Measurements from ENCODE around the gene MMP11. TPM values are rescaled to one million over a fixed set of nuclear protein-coding genes. Genes with fewer than 3 reads are reported as not detected.

MMP11 gene
- polyA plus RNA-seq, 3 donors: not detected

DNA sequence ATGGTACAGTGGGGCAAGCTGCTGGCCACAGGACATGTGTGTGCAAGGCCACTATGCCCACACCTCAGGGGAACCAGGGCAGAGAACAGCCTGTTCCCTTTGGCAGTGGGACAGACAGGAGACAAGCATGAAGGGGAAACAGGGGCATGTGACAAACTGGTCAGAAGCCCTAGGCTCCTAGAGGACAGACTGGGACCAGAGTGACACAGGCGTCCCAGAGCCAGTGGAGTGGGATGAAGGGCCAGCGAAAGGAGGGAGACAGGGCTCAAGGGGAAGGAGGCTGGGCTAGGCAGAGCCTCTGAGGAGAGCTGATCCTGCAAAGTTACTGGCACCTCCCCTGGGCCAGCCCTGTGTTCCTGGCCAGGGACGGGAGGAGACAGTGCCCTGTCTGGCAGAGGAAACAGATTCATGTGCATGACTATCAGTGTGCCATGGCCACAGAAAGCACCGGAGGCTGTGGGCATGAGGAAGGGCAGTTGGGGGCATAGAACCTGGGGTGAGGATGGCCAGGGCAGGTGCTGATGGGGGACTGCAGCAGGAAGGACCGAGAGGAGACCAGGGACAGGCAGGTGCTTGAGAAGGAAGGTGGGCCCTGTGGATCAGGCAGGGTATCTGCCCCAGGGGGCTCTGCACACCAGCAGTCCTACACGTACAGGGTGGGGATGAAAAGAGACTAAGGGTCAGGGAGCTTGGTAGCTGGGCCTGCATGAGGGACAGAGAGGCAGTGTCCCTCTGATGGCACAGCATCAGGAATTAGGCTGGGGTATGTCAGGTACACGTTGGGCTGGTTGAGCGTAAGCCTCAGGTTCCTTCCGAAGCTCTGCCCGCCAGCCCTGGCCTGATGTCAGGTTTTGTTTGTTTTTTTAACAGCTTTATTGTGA, 56.4 kb downstream of the MMP11 start:
- H3K4me1 ChIP-seq (ENCODE audit: control insufficient read depth in 1 of 2, insufficient read depth in 2 of 2, low read length in 2 of 2): no peaks in the 10 kb centered on the region
- no peak overlapping the region for H3K4me3 ChIP-seq (replicated peaks in 1 of 3; ENCODE audit: low read depth in 2 of 3, low read length in 3 of 3)
- intact Hi-C loops (cut with micrococcal nuclease): no loop called here
- H3K27me3 Mint-ChIP-seq (ENCODE audit: low read depth in 3 of 3): peaks cover 0 to 4% (median 0%) of the 10 kb centered on the region in 3 donors
- H3K36me3 Mint-ChIP-seq: peaks cover 67 to 99% of the 10 kb centered on the region in 2 donors
- H3K9ac ChIP-seq (ENCODE audit: insufficient read depth, low read length, poor library complexity, severe bottlenecking): no peak overlapping the region
- H3K4me1 Mint-ChIP-seq: no peaks in the 10 kb centered on the region
- no peak for TF ChIP-seq CTCF (IDR thresholded peaks at IDR 0.05)
- H3K4me2 ChIP-seq (replicated peaks; ENCODE audit: extremely low read depth, low read length, poor library complexity, severe bottlenecking): no peak overlapping the region
- 96% methylated on average over 6 of the region's 10 CpGs for WGBS (ENCODE audit: insufficient coverage)
- H3K79me2 ChIP-seq (ENCODE audit: insufficient read depth, low read length): no peaks in the 10 kb centered on the region
- H3K9me3 ChIP-seq (replicated peaks in 1 of 2; ENCODE audit: control insufficient read depth in 1 of 2, insufficient read depth in 1 of 2, low read length in 2 of 2): no peaks in the 10 kb centered on the region
- DNase-seq: no peak
- H3K36me3 ChIP-seq (replicated peaks in 1 of 2; ENCODE audit: control insufficient read depth in 1 of 2, insufficient read depth in 2 of 2, low read length in 2 of 2): peaks cover 77 to 98% of the 10 kb centered on the region in 2 donors
- peaks cover 30% of the 10 kb centered on the region for H4K20me1 ChIP-seq (ENCODE audit: insufficient read depth, low read length)
- no peak overlapping the region for H3K4me3 Mint-ChIP-seq
- no peaks in the 10 kb centered on the region for H3K27me3 ChIP-seq (ENCODE audit: control insufficient read depth in 2 of 2, insufficient read depth in 2 of 2, low read length in 2 of 2)
- no peak overlapping the region for H2AFZ ChIP-seq (ENCODE audit: insufficient read depth, low read depth, low read length, poor library complexity, severe bottlenecking)
- peak overlapping the region in 3 of 7 donors; percentile 38 to 75 (median 59) for H3K27ac Mint-ChIP-seq
- peaks cover 0 to 3% (median 0%) of the 10 kb centered on the region in 7 donors for H3K9me3 Mint-ChIP-seq
- H3K27ac ChIP-seq (ENCODE audit: low read depth in 1 of 2, low read length in 2 of 2): no peak overlapping the region

DNA sequence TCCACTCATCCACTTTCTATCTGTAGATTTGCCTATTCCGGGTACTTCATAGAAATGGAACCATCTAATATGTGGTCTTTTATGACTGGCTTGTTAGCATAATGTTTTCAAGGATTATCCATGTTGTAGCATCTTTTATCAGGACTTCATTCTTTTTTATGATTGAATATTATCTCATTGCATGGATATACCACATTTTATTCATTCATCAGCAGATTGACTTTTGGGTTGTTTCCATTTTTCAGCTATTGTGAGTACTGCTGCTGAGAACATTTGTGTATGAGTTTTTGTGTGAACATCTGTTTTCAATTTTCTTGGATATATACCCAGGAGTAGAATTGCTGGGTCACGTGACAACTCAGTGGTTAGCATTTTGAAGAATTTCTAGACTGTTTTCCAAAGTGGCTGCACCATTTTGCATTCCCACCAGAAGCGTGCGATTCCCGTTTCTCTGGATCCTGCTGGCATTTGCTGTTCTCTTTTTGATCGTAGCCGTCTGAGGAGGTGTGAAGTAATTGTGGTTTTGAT, 57.3 kb downstream of the MMP11 start:
- H3K36me3 Mint-ChIP-seq: peaks cover 63 to 98% of the 10 kb centered on the region in 2 donors
- peaks cover 0 to 3% (median 0%) of the 10 kb centered on the region in 7 donors for H3K9me3 Mint-ChIP-seq
- intact Hi-C loops (cut with micrococcal nuclease): no loop called here
- Histone ChIP-seq H3K79me2 (ENCODE audit: insufficient read depth, low read length) (no peaks in the 10 kb centered on the region), H3K27me3 (ENCODE audit: control insufficient read depth in 2 of 2, insufficient read depth in 2 of 2, low read length in 2 of 2) (no peaks in the 10 kb centered on the region), H3K4me1 (ENCODE audit: control insufficient read depth in 1 of 2, insufficient read depth in 2 of 2, low read length in 2 of 2) (no peaks in the 10 kb centered on the region), H2AFZ (ENCODE audit: insufficient read depth, low read depth, low read length, poor library complexity, severe bottlenecking) (no peak overlapping the region), H3K9me3 (replicated peaks in 1 of 2; ENCODE audit: control insufficient read depth in 1 of 2, insufficient read depth in 1 of 2, low read length in 2 of 2) (no peaks in the 10 kb centered on the region), H3K36me3 (replicated peaks in 1 of 2; ENCODE audit: control insufficient read depth in 1 of 2, insufficient read depth in 2 of 2, low read length in 2 of 2) (peaks cover 74 to 95% of the 10 kb centered on the region in 2 donors), H3K4me2 (replicated peaks; ENCODE audit: extremely low read depth, low read length, poor library complexity, severe bottlenecking) (no peak overlapping the region), H3K27ac (ENCODE audit: low read depth in 1 of 2, low read length in 2 of 2) (no peak overlapping the region), H3K4me3 (replicated peaks in 1 of 3; ENCODE audit: low read depth in 2 of 3, low read length in 3 of 3) (no peak overlapping the region), H3K9ac (ENCODE audit: insufficient read depth, low read length, poor library complexity, severe bottlenecking) (no peak overlapping the region), H4K20me1 (ENCODE audit: insufficient read depth, low read length) (peaks cover 30% of the 10 kb centered on the region)
- H3K4me3 Mint-ChIP-seq: no peak overlapping the region
- no peaks in the 10 kb centered on the region for H3K4me1 Mint-ChIP-seq
- H3K27me3 Mint-ChIP-seq (ENCODE audit: low read depth in 3 of 3): peaks cover 0 to 4% (median 0%) of the 10 kb centered on the region in 3 donors
- WGBS (ENCODE audit: insufficient coverage): 100% methylated on average over 3 of the region's 7 CpGs
- no peak for DNase-seq
- no peak for TF ChIP-seq CTCF (IDR thresholded peaks at IDR 0.05)
- no peak overlapping the region for H3K27ac Mint-ChIP-seq

Measured in CD14-positive monocyte (primary cell).